IgD-negative memory B cell (primary cell): Measurements from ENCODE around the gene SH2D3C. TPM values are rescaled to one million over a fixed set of nuclear protein-coding genes. Genes with fewer than 3 reads are reported as not detected.

Experiments
- H3K27ac Mint-ChIP-seq, 3 donors: one replicate each; pipeline ENCODE4 v1.8.0; 2020 to 2022; ENCODE audit warnings: mild to moderate bottlenecking in 3 of 3, mixed read lengths in 3 of 3, moderate library complexity in 1 of 3
- H3K27me3 Mint-ChIP-seq: one replicate; pipeline ENCODE4 v1.8.0; 2021; ENCODE audit warnings: mixed read lengths
- H3K36me3 Mint-ChIP-seq: one replicate; pipeline ENCODE4 v1.8.0; 2020; ENCODE audit warnings: mild to moderate bottlenecking, mixed read lengths
- H3K4me1 Mint-ChIP-seq, 3 donors: one replicate each; pipeline ENCODE4 v1.8.0; 2020 to 2022; ENCODE audit warnings: mixed read lengths in 3 of 3, mild to moderate bottlenecking in 1 of 3
- H3K4me3 Mint-ChIP-seq, 4 donors: one replicate each; pipeline ENCODE4 v1.8.0; 2020 to 2022; ENCODE audit warnings: mild to moderate bottlenecking in 4 of 4, mixed read lengths in 4 of 4, moderate library complexity in 3 of 4
- H3K9me3 Mint-ChIP-seq, 3 donors: one replicate each; pipeline ENCODE4 v1.8.0; 2020 to 2021; ENCODE audit warnings: mixed read lengths in 3 of 3, mild to moderate bottlenecking in 1 of 3
- polyA plus RNA-seq: library from polyadenylated mRNA; unstranded; fragments of 300-500 nt; fragmentation: Illumina TruSeq; gene quantifications from one replicate; pipeline ENCODE4 v1.2.3, GENCODE V29; 2021

SH2D3C gene
- polyA plus RNA-seq, 1 donor from 2014 or later, result 76.1 TPM

DNA sequence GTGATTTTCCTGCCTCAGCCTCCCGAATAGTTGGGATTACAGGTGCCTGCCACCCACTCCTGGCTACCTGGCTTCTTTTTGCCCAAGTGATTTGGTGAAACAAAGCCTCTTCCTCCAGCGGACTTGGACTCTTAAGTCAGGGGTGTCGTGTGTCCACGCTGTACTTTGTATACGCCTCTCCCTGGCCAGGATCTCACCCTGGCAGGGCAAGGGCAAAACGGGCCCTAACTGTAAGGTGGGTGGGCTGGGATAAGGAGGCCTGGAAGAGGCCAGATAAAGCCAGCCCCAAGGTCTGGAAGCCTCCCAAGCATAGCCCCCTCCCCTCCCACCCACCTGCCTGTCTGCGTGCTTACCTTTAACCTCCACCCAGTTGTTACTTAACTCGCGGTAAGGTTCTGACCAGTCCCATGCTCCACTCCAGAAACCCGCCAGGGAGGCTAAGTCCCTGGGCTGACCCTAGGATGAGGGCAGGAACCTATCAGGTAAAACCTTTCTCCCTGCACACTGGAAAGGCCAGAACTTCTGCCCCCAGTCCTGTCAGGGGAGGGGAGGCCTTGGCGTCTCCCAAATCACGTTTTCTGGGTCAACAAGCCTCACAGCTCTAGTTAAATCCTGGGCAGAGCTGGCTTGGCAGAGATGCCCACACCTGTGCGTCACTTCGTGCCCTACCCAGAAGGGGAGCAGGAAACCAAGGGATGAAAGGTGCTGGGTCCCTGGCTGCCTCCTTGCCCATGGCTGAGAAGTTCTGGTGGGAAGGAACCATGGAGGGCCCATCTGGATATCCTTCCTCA, 15.7 kb upstream of the SH2D3C start:
- Mint-ChIP-seq H3K27me3 (no peaks in the 10 kb centered on the region), H3K4me3 (peak overlapping the region in 1 of 4 donors; percentile 48), H3K4me1 (peaks cover 11 to 24% (median 18%) of the 10 kb centered on the region in 3 donors), H3K27ac (no peak overlapping the region), H3K36me3 (no peaks in the 10 kb centered on the region), H3K9me3 (no peaks in the 10 kb centered on the region)

DNA sequence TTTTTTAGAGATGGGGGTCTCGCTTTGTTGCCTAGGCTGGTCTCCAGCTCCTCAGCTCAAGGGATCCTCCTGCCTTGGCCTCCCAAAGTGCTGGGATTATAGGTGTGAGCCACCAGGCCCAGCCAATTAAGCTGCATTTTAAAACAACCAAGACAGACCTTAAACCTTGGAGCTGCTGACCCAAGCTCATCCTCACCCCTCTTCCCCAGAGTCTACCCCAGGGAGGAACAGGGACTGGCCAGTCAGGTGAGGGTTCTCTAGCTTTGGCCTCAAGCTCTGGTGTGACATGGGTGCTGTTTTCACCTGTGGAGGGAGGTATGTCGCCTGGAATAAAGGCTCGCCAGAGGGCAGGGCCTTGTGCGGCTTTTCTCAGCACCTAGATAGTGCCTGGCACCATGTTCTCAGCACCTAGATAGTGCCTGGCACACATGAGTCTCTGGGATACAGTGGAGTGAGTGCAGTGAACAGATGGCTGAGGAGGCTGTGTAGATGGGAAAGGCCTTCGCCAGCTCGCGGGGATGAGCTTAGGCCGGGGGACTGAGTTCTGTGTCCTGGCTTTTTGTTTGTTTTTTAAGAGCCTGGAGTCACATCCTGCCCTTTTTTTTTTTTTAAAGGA, 14.7 kb upstream of the SH2D3C start:
- H3K4me3 Mint-ChIP-seq, result no peak overlapping the region
- H3K27ac Mint-ChIP-seq, result peak overlapping the region in 1 of 3 donors; percentile 23
- H3K36me3 Mint-ChIP-seq, result no peaks in the 10 kb centered on the region
- H3K27me3 Mint-ChIP-seq, result no peaks in the 10 kb centered on the region
- H3K4me1 Mint-ChIP-seq, result peaks cover 11 to 24% (median 18%) of the 10 kb centered on the region in 3 donors
- no peaks in the 10 kb centered on the region for H3K9me3 Mint-ChIP-seq

GRCh38 chr9:127792417-127793031, 14.1 kb upstream of the SH2D3C start:
- no peak overlapping the region for H3K4me3 Mint-ChIP-seq
- H3K27me3 Mint-ChIP-seq, result no peaks in the 10 kb centered on the region
- H3K9me3 Mint-ChIP-seq, result no peaks in the 10 kb centered on the region
- H3K27ac Mint-ChIP-seq, result peak overlapping the region in 1 of 3 donors; percentile 23
- H3K36me3 Mint-ChIP-seq, result no peaks in the 10 kb centered on the region
- peaks cover 13 to 20% (median 14%) of the 10 kb centered on the region in 3 donors for H3K4me1 Mint-ChIP-seq

DNA sequence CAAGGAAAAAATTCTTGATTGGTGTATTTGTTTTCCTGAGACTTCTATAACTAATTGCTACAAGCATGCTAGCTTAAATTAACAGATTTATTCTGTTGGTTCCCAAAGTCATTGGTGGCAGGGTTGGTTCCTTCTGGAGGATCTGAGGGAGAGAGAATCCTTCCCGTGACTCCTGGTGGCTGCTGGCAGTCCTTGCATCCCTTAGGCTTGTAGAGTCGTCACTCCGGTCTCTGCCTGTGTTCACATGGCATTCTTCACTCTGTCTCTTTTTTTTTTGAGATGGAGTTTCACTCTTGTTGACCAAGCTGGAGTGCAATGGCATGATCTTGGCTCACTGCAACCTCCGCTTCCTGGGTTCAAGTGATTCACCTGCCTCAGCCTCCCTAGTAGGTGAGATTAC, 12.6 kb upstream of the SH2D3C start:
- H3K36me3 Mint-ChIP-seq, result no peaks in the 10 kb centered on the region
- peaks cover 11 to 16% (median 15%) of the 10 kb centered on the region in 3 donors for H3K4me1 Mint-ChIP-seq
- no peaks in the 10 kb centered on the region for H3K9me3 Mint-ChIP-seq
- peak overlapping the region in 1 of 3 donors; percentile 63 for H3K27ac Mint-ChIP-seq
- H3K4me3 Mint-ChIP-seq, result peak overlapping the region in 1 of 4 donors; percentile 20
- no peaks in the 10 kb centered on the region for H3K27me3 Mint-ChIP-seq

GRCh38 chr9:127790094-127790855, 11.8 kb upstream of the SH2D3C start:
- peaks cover 8 to 13% (median 12%) of the 10 kb centered on the region in 3 donors for H3K4me1 Mint-ChIP-seq
- no peak overlapping the region for H3K4me3 Mint-ChIP-seq

DNA sequence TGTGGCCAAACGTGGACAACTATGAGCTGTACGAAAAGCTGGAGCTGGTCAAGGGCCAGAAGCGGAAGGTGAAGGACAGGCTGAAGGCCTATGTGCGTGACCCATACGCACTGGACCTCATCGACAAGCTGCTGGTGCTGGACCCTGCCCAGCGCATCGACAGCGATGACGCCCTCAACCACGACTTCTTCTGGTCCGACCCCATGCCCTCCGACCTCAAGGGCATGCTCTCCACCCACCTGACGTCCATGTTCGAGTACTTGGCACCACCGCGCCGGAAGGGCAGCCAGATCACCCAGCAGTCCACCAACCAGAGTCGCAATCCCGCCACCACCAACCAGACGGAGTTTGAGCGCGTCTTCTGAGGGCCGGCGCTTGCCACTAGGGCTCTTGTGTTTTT, 10.7 kb upstream of the SH2D3C start:
- H3K27ac Mint-ChIP-seq, result peak overlapping the region in 1 of 3 donors; percentile 46
- H3K4me1 Mint-ChIP-seq, result peaks cover 11 to 18% (median 18%) of the 10 kb centered on the region in 3 donors
- peak overlapping the region in 2 of 4 donors; percentile 70 to 76 for H3K4me3 Mint-ChIP-seq
- H3K36me3 Mint-ChIP-seq, result no peaks in the 10 kb centered on the region
- no peaks in the 10 kb centered on the region for H3K27me3 Mint-ChIP-seq
- H3K9me3 Mint-ChIP-seq, result no peaks in the 10 kb centered on the region

More at GRCh38 chr9:127790094-127790855, 11.8 kb upstream of the SH2D3C start:
- Mint-ChIP-seq H3K27me3 (no peaks in the 10 kb centered on the region), H3K27ac (peak overlapping the region in 1 of 3 donors; percentile 63), H3K9me3 (no peaks in the 10 kb centered on the region), H3K36me3 (no peaks in the 10 kb centered on the region)

DNA sequence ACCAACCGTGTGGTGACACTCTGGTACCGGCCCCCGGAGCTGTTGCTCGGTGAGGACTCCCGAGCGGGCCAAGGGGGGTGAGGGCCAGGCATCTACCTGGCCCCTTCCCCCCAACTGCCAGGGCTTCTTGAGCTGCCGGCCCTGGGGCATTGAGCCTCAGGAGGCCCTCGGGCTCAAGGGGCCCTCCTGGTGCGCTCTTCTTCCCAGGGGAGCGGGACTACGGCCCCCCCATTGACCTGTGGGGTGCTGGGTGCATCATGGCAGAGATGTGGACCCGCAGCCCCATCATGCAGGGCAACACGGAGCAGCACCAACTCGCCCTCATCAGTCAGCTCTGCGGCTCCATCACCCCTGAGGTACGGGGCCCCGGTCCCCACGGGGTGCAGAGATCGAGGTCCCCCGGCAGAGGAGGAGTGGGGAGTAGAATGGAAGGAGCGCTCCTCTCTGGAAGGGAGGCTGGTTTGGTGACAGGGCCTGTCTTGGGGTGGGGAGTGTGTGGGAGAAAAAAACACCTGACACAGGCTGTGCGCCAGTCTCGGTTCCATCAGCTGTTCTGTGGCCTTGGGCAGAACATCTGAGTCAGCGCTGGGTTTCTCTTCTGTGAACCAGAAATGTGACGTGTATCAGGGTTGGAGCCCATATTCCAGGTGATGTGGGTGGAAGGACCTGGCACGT, 10.0 kb upstream of the SH2D3C start:
- Mint-ChIP-seq H3K27me3 (no peaks in the 10 kb centered on the region), H3K4me3 (peak overlapping the region in 2 of 4 donors; percentile 33 to 70), H3K4me1 (peaks cover 16 to 24% (median 23%) of the 10 kb centered on the region in 3 donors), H3K9me3 (no peaks in the 10 kb centered on the region), H3K27ac (peak overlapping the region; percentile 23 to 99 (median 62)), H3K36me3 (no peaks in the 10 kb centered on the region)

- no peaks in the 10 kb centered on the region for H3K9me3 Mint-ChIP-seq
- H3K4me1 Mint-ChIP-seq, result peaks cover 27 to 33% (median 33%) of the 10 kb centered on the region in 3 donors
- H3K27ac Mint-ChIP-seq, result peak overlapping the region; percentile 81 to 99 (median 90)
- H3K4me3 Mint-ChIP-seq, result peak overlapping the region; percentile 89 to 97 (median 94)
- H3K36me3 Mint-ChIP-seq, result no peaks in the 10 kb centered on the region
- no peaks in the 10 kb centered on the region for H3K27me3 Mint-ChIP-seq
Measured at GRCh38 chr9:127786773-127787104, 8.3 kb upstream of the SH2D3C start.

- Mint-ChIP-seq H3K27me3 (no peaks in the 10 kb centered on the region), H3K9me3 (no peaks in the 10 kb centered on the region), H3K36me3 (no peaks in the 10 kb centered on the region), H3K4me1 (peaks cover 30 to 33% (median 32%) of the 10 kb centered on the region in 3 donors), H3K4me3 (peak within 1 kb of the TSS; percentile 89 to 97 (median 94)), H3K27ac (peak within 1 kb of the TSS; percentile 96 to 99 (median 97))
Measured at GRCh38 chr9:127785933-127786772, 7.7 kb upstream of the SH2D3C start, which contains the start of gene CDK9. TSS of gene CDK9 (plus strand) at chr9:127786034. CDS start at chr9:127786149, 115 bp downstream.

GRCh38 chr9:127785023-127785932, 6.8 kb upstream of the SH2D3C start:
- peaks cover 30 to 33% (median 32%) of the 10 kb centered on the region in 3 donors for H3K4me1 Mint-ChIP-seq

DNA sequence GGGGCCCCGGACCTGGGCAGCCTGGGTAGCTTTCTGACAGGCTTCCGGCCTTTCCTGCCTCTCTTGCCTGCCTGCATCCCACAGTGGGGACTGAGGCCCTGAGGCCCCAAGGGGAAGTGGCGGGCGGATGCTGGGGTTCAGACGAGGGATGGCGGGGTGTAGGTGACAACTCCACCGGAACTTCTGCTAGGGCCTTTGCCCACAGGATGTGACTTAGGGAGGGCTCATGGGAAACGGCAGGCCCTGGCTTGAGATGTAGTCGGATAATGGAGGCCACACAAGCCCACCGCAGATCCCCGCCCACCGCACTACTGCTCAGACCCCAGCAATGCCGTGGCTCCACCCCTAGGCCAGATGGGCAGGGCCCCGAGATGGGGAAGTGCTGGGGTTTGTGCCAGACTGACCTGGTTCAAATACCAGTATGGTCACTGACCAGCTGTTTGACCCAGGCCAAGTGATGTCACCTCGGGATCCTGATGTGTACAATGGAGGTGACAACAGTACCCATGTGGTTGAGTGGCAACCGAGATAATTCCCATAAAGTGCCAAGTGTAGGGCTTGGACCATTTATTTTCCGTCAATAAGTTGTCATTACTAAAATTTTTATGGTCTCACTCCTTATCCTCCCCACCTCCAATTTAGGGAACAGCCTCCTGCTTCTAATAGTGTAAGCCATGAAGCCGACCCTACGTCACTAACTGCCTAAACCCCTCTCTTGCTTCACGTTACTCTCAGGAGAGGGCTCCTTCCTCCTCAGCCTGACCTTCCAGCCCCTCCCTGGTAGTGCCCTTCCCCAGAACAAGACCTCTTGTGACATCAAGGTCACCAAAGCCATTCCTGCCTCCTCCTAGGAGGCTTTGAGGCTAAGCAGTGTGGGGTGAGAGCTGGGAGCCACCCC, 4.9 kb upstream of the SH2D3C start:
- peaks cover 34 to 36% (median 35%) of the 10 kb centered on the region in 3 donors for H3K4me1 Mint-ChIP-seq

More at GRCh38 chr9:127785023-127785932, 6.8 kb upstream of the SH2D3C start:
- Mint-ChIP-seq H3K9me3 (no peaks in the 10 kb centered on the region), H3K4me3 (peak overlapping the region; percentile 89 to 97 (median 94)), H3K27me3 (no peaks in the 10 kb centered on the region), H3K27ac (peak overlapping the region; percentile 96 to 99 (median 97)), H3K36me3 (no peaks in the 10 kb centered on the region)

DNA sequence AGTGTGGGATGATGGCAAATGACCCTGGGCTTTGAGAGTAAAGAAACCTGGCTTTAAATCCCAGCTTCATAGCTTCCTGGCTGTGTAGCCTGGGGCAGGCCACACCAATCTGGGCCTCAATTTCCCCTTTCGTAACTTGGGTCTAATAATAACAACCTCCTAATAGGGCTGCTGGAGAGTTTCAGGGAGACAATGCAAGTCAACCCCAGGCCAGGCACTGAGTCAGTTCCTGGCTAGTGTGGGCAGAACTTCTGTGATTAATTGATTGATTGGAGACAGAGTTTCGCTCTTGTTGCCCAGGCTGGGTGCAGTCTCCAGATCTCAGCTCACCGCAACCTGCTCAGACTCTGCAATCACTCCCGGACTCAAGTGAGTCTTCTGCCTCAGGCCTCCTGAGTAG, 3.3 kb upstream of the SH2D3C start:
- no peaks in the 10 kb centered on the region for H3K27me3 Mint-ChIP-seq
- peaks cover 27 to 37% (median 32%) of the 10 kb centered on the region in 3 donors for H3K4me1 Mint-ChIP-seq
- H3K9me3 Mint-ChIP-seq, result no peaks in the 10 kb centered on the region
- H3K36me3 Mint-ChIP-seq, result no peaks in the 10 kb centered on the region
- H3K4me3 Mint-ChIP-seq, result peak overlapping the region in 1 of 4 donors; percentile 80
- H3K27ac Mint-ChIP-seq, result peak overlapping the region; percentile 40 to 98 (median 80)

More for the DNA sequence above, 4.9 kb upstream of the SH2D3C start:
- Mint-ChIP-seq H3K4me3 (peak overlapping the region; percentile 66 to 92 (median 88)), H3K36me3 (no peaks in the 10 kb centered on the region), H3K27me3 (no peaks in the 10 kb centered on the region), H3K27ac (peak overlapping the region; percentile 96 to 98 (median 97)), H3K9me3 (no peaks in the 10 kb centered on the region)
